IMR-90 (cell line): ENCODE results near the gene ZNF358. TPM values are rescaled to one million over a fixed set of nuclear protein-coding genes. Genes with fewer than 3 reads are reported as not detected.

Source experiments
- ATAC-seq: fragments of 200-7000 bp; cut with Tn5 transposase; 2 replicates; pipeline ENCODE4 v1.9.1; 2020; ENCODE audit warnings: low read depth, mild to moderate bottlenecking, moderate library complexity
- BruUV-seq: library from RNA; stranded (reverse); fragments of 400-500 nt; replicated peaks from 2 replicates; lab custom pipeline; 2021; lab: Mats Ljungman, UMichigan
- CTCF ChIA-PET: fragments of 300-600 bp; formaldehyde crosslinking; extraction: SDS; loops from one replicate; lab custom pipeline; 2021; ENCODE audit warnings: antibody characterized with exemption; lab: Yijun Ruan, JAX
- POLR2A ChIA-PET: fragments of 300-600 bp; sonication (Branson Sonifier 250); formaldehyde crosslinking; loops from one replicate; lab custom pipeline; 2022; ENCODE audit warnings: antibody characterized with exemption; ENCODE audit not compliant: unreplicated experiment; lab: Charles Lee
- DNase-seq: peaks from one replicate; pipeline ENCODE4 v3.0.0; 2013
- H2AFZ ChIP-seq: replicated peaks from 2 replicates; pipeline ENCODE3; 2013; ENCODE audit warnings: low read length, mild to moderate bottlenecking; ENCODE audit not compliant: poor library complexity
- H2AK5ac ChIP-seq: 2 replicates; pipeline ENCODE4 v1.6.1; 2013; ENCODE audit warnings: low read depth, low read length, inconsistent platforms
- H2AK9ac ChIP-seq: replicated peaks from 2 replicates; pipeline ENCODE3; 2013; ENCODE audit warnings: mild to moderate bottlenecking, low read depth, low read length, moderate library complexity; ENCODE audit not compliant: poor library complexity
- H2BK120ac ChIP-seq: 2 replicates; pipeline ENCODE4 v1.6.1; 2013; ENCODE audit warnings: low read depth, low read length, inconsistent platforms
- H2BK15ac ChIP-seq: 3 replicates; pipeline ENCODE4 v1.6.1; 2013; ENCODE audit warnings: low read depth, low read length, inconsistent platforms
- H2BK20ac ChIP-seq: 2 replicates; pipeline ENCODE4 v1.6.1; 2013; ENCODE audit warnings: low read depth, mild to moderate bottlenecking, inconsistent platforms, low read length, moderate library complexity
- H2BK5ac ChIP-seq: 2 replicates; pipeline ENCODE4 v1.6.1; 2013; ENCODE audit warnings: mild to moderate bottlenecking, low read depth, low read length, inconsistent platforms; ENCODE audit not compliant: poor library complexity, severe bottlenecking
- H3K14ac ChIP-seq: replicated peaks from 2 replicates; pipeline ENCODE4 v1.6.1; 2013; ENCODE audit warnings: low read depth, low read length, inconsistent platforms
- H3K18ac ChIP-seq: 2 replicates; pipeline ENCODE4 v1.6.1; 2013; ENCODE audit warnings: low read depth, low read length, control low read depth
- H3K23ac ChIP-seq: 2 replicates; pipeline ENCODE4 v1.6.1; 2013; ENCODE audit warnings: low read depth, low read length, inconsistent platforms
- H3K27ac ChIP-seq: 2 replicates; pipeline ENCODE4 v1.5.1; 2013; ENCODE audit warnings: mild to moderate bottlenecking, control low read depth, low read length; ENCODE audit not compliant: insufficient read depth
- H3K27me3 ChIP-seq: 2 replicates; pipeline ENCODE4 v1.6.1; 2013; ENCODE audit warnings: low read length; ENCODE audit not compliant: control insufficient read depth, insufficient read depth
- H3K36me3 ChIP-seq: 2 replicates; pipeline ENCODE4 v1.6.1; 2013; ENCODE audit warnings: low read length, mixed read lengths; ENCODE audit not compliant: control insufficient read depth, insufficient read depth
- H3K4ac ChIP-seq: 2 replicates; pipeline ENCODE4 v1.6.1; 2013; ENCODE audit warnings: low read depth, low read length, inconsistent platforms
- H3K4me1 ChIP-seq: 2 replicates; pipeline ENCODE4 v1.6.1; 2013; ENCODE audit warnings: low read length, mixed read lengths; ENCODE audit not compliant: control insufficient read depth, insufficient read depth
- H3K4me2 ChIP-seq: 2 replicates; pipeline ENCODE4 v1.6.1; 2013; ENCODE audit warnings: low read depth, mild to moderate bottlenecking, control low read depth, low read length, moderate library complexity
- H3K4me3 ChIP-seq: 2 replicates; pipeline ENCODE4 v1.5.1; 2013; ENCODE audit warnings: low read depth, mild to moderate bottlenecking, control low read depth, low read length, moderate library complexity; ENCODE audit not compliant: insufficient read depth
- H3K56ac ChIP-seq: 2 replicates; pipeline ENCODE4 v1.6.1; 2013; ENCODE audit warnings: low read length, inconsistent platforms; ENCODE audit not compliant: insufficient read depth; ENCODE audit errors: extremely low read depth
- H3K79me1 ChIP-seq, 2 experiments: 2 replicates each; pipeline ENCODE4 v1.6.1; 2013; ENCODE audit warnings: low read length in 2 of 2, inconsistent platforms in 1 of 2, low read depth in 1 of 2
- H3K9ac ChIP-seq: 2 replicates; pipeline ENCODE4 v1.6.1; 2013; ENCODE audit warnings: low read depth, low read length, control low read depth
- H3K9me1 ChIP-seq: 2 replicates; pipeline ENCODE4 v1.6.1; 2013; ENCODE audit warnings: low read length, inconsistent platforms; ENCODE audit not compliant: insufficient read depth
- H3K9me3 ChIP-seq: 2 replicates; pipeline ENCODE4 v1.6.1; 2013; ENCODE audit warnings: low read length; ENCODE audit not compliant: control insufficient read depth, insufficient read depth
- H4K20me1 ChIP-seq: 2 replicates; pipeline ENCODE4 v1.6.1; 2013; ENCODE audit warnings: low read length, inconsistent platforms; ENCODE audit not compliant: insufficient read depth
- H4K5ac ChIP-seq: 2 replicates; pipeline ENCODE4 v1.6.1; 2013; ENCODE audit warnings: mild to moderate bottlenecking, low read depth, low read length, control low read depth
- H4K8ac ChIP-seq, 2 experiments: 2 replicates each; pipeline ENCODE4 v1.6.1; 2013; ENCODE audit warnings: low read depth in 2 of 2, low read length in 2 of 2, control low read depth in 1 of 2, inconsistent platforms in 1 of 2
- H4K91ac ChIP-seq: 2 replicates; pipeline ENCODE4 v1.6.1; 2013; ENCODE audit warnings: low read depth, low read length, inconsistent platforms; ENCODE audit not compliant: insufficient read depth
- BHLHE40 ChIP-seq: fragments of 150-350 bp; IDR thresholded peaks from 2 replicates; pipeline ENCODE4 v1.6.1; 2016; ENCODE audit warnings: mild to moderate bottlenecking, low read depth, low read length
- CEBPB ChIP-seq: IDR thresholded peaks from 2 replicates; pipeline ENCODE4 v1.6.1; 2012; ENCODE audit warnings: low read depth, low read length, improper control_type of control experiment
- CHD1 ChIP-seq: IDR thresholded peaks from 2 replicates; pipeline ENCODE4 v1.6.1; 2012; ENCODE audit warnings: low read depth, low read length, improper control_type of control experiment
- ELK1 ChIP-seq: fragments of 150-350 bp; IDR thresholded peaks from 2 replicates; pipeline ENCODE4 v1.6.1; 2016; ENCODE audit warnings: low read depth, mild to moderate bottlenecking, low read length, moderate library complexity, borderline replicate concordance
- FOS ChIP-seq: fragments of 150-350 bp; IDR thresholded peaks from 2 replicates; pipeline ENCODE4 v1.6.1; 2016; ENCODE audit warnings: low read depth, low read length
- MAFK ChIP-seq: IDR thresholded peaks from 2 replicates; pipeline ENCODE4 v1.6.1; 2012; ENCODE audit warnings: low read depth, low read length, improper control_type of control experiment
- MAZ ChIP-seq: IDR thresholded peaks from 2 replicates; pipeline ENCODE4 v1.6.1; 2012; ENCODE audit warnings: low read depth, mild to moderate bottlenecking, low read length, improper control_type of control experiment, moderate library complexity, borderline replicate concordance
- MXI1 ChIP-seq: IDR thresholded peaks from 2 replicates; pipeline ENCODE4 v1.6.1; 2012; ENCODE audit warnings: low read depth, mild to moderate bottlenecking, low read length, moderate library complexity, borderline replicate concordance
- NFE2L2 ChIP-seq: fragments of 150-350 bp; IDR thresholded peaks from 2 replicates; pipeline ENCODE4 v1.6.1; 2016; ENCODE audit warnings: low read depth, mild to moderate bottlenecking, low read length
- POLR2A ChIP-seq: IDR thresholded peaks from 2 replicates; pipeline ENCODE4 v1.6.1; 2012; ENCODE audit warnings: mild to moderate bottlenecking, low read depth, low read length
- RAD21 ChIP-seq: IDR thresholded peaks from 2 replicates; pipeline ENCODE4 v1.6.1; 2012; ENCODE audit warnings: low read length, improper control_type of control experiment
- RCOR1 ChIP-seq: IDR thresholded peaks from 2 replicates; pipeline ENCODE4 v1.6.1; 2012; ENCODE audit warnings: mild to moderate bottlenecking, low read length, improper control_type of control experiment; ENCODE audit not compliant: insufficient replicate concordance
- RFX5 ChIP-seq: IDR thresholded peaks from 2 replicates; pipeline ENCODE4 v1.8.0; 2012; ENCODE audit warnings: low read depth, mild to moderate bottlenecking, low read length, moderate library complexity
- SMC3 ChIP-seq: fragments of 150-350 bp; IDR thresholded peaks from 2 replicates; pipeline ENCODE4 v1.6.1; 2016; ENCODE audit warnings: low read depth, mild to moderate bottlenecking, antibody characterized with exemption, low read length, moderate library complexity
- USF2 ChIP-seq: fragments of 150-350 bp; IDR thresholded peaks from 2 replicates; pipeline ENCODE4 v1.6.1; 2017; ENCODE audit warnings: mild to moderate bottlenecking, antibody characterized with exemption, low read length, low read depth
- WGBS, 2 experiments: methylation state at CpG; one replicate each; pipeline versions ENCODE4 v1.1.5 to v1.1.7; 2013; ENCODE audit warnings: missing lambda C conversion rate in 2 of 2; ENCODE audit not compliant: insufficient read length in 1 of 2; ENCODE audit errors: extremely low coverage in 2 of 2; 5-methylcytosine and 5-hydroxymethylcytosine counted together
- dilution Hi-C: fragments of 300-500 bp; cut with HindIII; formaldehyde crosslinking; loops from one replicate; pipeline ENCODE4 v1.14.3; 2018; ENCODE audit warnings: low sequenced_read_pairs; ENCODE audit not compliant: unreplicated experiment
- in situ Hi-C: fragments of 300-500 bp; cut with MboI; formaldehyde crosslinking; loops from 3 replicates; pipeline ENCODE4 v1.14.3; 2019; ENCODE audit warnings: low sequenced_read_pairs, inconsistent platforms, mixed read lengths
- intact Hi-C: fragments of 100-400 bp; cut with micrococcal nuclease; formaldehyde crosslinking; loops from 2 replicates; pipeline ENCODE4 v1.10.0; 2022
- polyA plus RNA-seq, 3 experiments: library from polyadenylated mRNA; depleted of rRNA; stranded (reverse); fragments of >200 nt; gene quantifications; 2 replicates each; pipeline ENCODE4 v1.2.3, GENCODE V29; 2012; ENCODE audit warnings: low replicate concordance in 1 of 3
- total RNA-seq: library from RNA; depleted of rRNA; stranded (reverse); fragments of >200 nt; gene quantifications from 2 replicates; pipeline ENCODE4 v1.2.3, GENCODE V29; 2012

Gene ZNF358
- total and polyA plus RNA-seq, 2 of the 4 experiments (the other 2 are of a cell fraction) = 5.4 to 30.7 TPM

GRCh38 chr19:7520131-7521051 is 4.5 kb downstream of the ZNF358 start:
- H3K27me3 ChIP-seq = no peaks in the 10 kb centered on the region
- no peak overlapping the region for H3K4me2 ChIP-seq
- ATAC-seq (no peak), DNase-seq (no peak)
- H3K9me3 ChIP-seq = no peaks in the 10 kb centered on the region
- H4K20me1 ChIP-seq = no peaks in the 10 kb centered on the region
- WGBS, 2 experiments = 97% methylated on average over 23 of the region's 51 CpGs; no CpG with 5 or more reads in 1 of the 2 experiments
- no peak overlapping the region for H3K9ac ChIP-seq
- H3K14ac ChIP-seq = no peak overlapping the region
- no peak overlapping the region for H4K8ac ChIP-seq
- no peak overlapping the region for H3K27ac ChIP-seq
- H4K5ac ChIP-seq = no peak overlapping the region
- in situ Hi-C loops = no loop called here
- H3K36me3 ChIP-seq = peaks cover 15% of the 10 kb centered on the region; the same call in 1 of the 2 replicates
- no peak overlapping the region for H2BK120ac ChIP-seq
- H3K79me1 ChIP-seq = peaks cover 20 to 46% of the 10 kb centered on the region in 2 experiments
- H3K4ac ChIP-seq = no peak overlapping the region
- H2AK9ac ChIP-seq = no peak overlapping the region
- H3K56ac ChIP-seq = no peak overlapping the region
- BruUV-seq = no TSS peak
- no peak overlapping the region for H2BK15ac ChIP-seq
- no peak overlapping the region for H3K4me3 ChIP-seq
- peaks cover 11% of the 10 kb centered on the region for H3K4me1 ChIP-seq
- H2AFZ ChIP-seq = peak overlapping the region; percentile 11
- H2BK5ac ChIP-seq = no peak overlapping the region
- no peak overlapping the region for H3K18ac ChIP-seq
- no peak overlapping the region for H2AK5ac ChIP-seq
- no peak overlapping the region for H4K91ac ChIP-seq
- POLR2A ChIA-PET = no interaction called here
- CTCF ChIA-PET = no interaction called here
- no peak overlapping the region for H3K23ac ChIP-seq
- intact Hi-C loops = no loop called here
- H3K9me1 ChIP-seq = peaks cover 7% of the 10 kb centered on the region; the same call in 1 of the 2 replicates
- H2BK20ac ChIP-seq = no peak overlapping the region
- dilution Hi-C loops = no loop called here
- TF ChIP-seq SMC3 = no peak
- TF ChIP-seq RAD21 = no peak
- TF ChIP-seq MAZ = no peak
- TF ChIP-seq NFE2L2 = no peak
- no peak for TF ChIP-seq BHLHE40
- no peak for TF ChIP-seq RFX5
- TF ChIP-seq RCOR1 = no peak
- TF ChIP-seq CEBPB = no peak
- no peak for TF ChIP-seq POLR2A
- no peak for TF ChIP-seq MXI1
- TF ChIP-seq ELK1 = no peak
- TF ChIP-seq CHD1 = no peak
- no peak for TF ChIP-seq FOS
- no peak for TF ChIP-seq USF2
- no peak for TF ChIP-seq MAFK
